GM12865 (cell line): ENCODE results near the gene TP63.

Experiments
- DNase-seq: peaks from one replicate; pipeline ENCODE4 v3.0.0; 2010; ENCODE audit warnings: low read depth
- H3K4me3 ChIP-seq: 2 replicates; pipeline ENCODE4 v1.5.1; 2011; ENCODE audit warnings: mild to moderate bottlenecking, low read depth, low read length, control low read depth
- TF ChIP-seq, protein P1 (sequence below): IDR thresholded peaks from 2 replicates; pipeline ENCODE4 v1.5.1; 2011; ENCODE audit warnings: low read length, control low read depth, low read depth, inconsistent platforms; ENCODE audit not compliant: insufficient read depth; ENCODE audit errors: missing control alignments

TP63 gene

DNA sequence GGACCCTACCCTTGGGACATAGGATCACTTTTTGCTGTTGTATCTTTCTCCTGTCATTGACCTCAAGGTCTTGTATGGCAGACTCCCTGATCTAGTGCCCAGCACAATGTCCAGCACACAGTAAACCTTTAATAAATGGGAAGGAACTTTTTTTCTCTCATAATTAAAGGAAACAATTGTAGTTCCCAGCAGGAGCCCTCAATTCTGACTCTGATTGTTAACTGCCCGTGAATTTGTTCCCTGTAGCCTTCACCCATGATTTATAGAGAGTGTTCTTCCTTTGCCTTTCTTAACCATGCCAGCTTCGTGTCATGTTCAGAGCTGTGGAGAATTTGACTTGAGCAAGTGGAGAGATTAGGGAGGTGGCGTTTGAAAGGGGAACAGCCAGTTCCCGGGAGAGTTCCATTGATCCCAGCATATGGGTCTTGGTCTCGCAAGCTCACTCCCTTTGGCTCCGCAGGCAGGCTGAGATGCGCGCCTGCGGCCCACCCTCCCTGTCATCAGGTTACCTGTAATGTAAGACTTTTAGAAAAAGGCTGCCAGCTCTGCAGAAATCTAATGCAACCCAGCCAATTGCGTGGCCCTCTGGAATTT lies 182.6 kb downstream of the TP63 start:
- no peak overlapping the region for H3K4me3 ChIP-seq
- no peak for DNase-seq
- TF ChIP-seq, protein P1, sequence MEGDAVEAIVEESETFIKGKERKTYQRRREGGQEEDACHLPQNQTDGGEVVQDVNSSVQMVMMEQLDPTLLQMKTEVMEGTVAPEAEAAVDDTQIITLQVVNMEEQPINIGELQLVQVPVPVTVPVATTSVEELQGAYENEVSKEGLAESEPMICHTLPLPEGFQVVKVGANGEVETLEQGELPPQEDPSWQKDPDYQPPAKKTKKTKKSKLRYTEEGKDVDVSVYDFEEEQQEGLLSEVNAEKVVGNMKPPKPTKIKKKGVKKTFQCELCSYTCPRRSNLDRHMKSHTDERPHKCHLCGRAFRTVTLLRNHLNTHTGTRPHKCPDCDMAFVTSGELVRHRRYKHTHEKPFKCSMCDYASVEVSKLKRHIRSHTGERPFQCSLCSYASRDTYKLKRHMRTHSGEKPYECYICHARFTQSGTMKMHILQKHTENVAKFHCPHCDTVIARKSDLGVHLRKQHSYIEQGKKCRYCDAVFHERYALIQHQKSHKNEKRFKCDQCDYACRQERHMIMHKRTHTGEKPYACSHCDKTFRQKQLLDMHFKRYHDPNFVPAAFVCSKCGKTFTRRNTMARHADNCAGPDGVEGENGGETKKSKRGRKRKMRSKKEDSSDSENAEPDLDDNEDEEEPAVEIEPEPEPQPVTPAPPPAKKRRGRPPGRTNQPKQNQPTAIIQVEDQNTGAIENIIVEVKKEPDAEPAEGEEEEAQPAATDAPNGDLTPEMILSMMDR = no peak

DNA sequence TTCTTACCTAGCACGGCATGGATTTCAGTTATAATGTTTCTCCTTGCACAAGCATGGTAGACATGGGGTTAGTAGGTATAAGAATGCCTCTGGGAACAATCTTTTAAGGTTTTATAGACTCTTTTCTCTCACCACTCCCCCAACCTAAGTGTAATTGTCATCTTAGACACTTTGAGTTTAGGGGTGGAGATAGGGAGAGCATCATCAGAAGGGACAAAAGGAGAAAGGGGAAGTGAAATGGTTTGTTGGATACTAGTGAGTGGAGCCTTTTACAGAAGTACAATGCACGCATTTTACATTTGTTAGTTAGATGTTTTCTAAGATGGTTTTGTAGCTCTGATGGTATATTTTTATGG lies 189.2 kb downstream of the TP63 start:
- DNase-seq = peak; percentile 40
- TF ChIP-seq, protein P1 = no peak

DNA sequence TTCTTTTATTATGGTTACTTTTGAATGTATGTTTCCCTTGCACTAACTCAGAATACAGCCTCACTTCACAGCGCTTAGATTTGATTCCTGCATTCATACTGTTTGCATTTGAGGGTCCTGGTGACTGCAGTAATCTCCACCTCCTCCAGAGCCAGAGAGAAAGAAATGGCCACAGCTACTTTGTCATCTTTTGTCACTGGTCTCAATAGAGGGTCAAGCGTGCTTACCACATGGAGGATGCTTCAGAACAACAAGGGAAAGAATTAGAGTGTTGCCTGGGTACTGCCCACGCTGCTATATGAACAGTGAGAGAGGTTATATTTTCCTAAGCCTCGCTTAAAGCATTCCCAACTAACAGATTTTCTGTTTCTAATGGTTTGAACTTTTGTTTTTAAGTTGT lies 190.1 kb downstream of the TP63 start:
- H3K4me3 ChIP-seq = no peak overlapping the region
- no peak for DNase-seq
- TF ChIP-seq, protein P1 = no peak

More for the DNA sequence above, 189.2 kb downstream of the TP63 start:
- H3K4me3 ChIP-seq = no peak overlapping the region

DNA sequence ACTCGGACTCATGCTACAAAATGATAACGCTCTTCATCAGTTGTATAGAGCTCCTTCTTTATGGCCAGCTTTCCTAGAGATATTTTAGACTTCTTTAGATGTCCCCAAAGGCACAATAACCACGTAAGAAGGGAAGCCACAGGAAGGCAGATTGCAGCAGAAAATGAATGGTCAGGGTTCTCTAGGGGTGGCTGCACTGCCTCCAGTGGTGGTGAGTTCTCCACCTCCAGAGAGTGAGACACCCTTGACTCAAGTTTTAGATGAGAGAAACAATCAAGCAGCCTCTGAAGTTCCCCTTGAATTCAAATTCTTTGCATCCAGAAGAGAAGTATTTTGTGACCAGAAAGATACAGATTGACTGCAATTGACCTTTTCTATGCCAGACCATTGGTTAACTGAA lies 191.5 kb downstream of the TP63 start:
- no peak overlapping the region for H3K4me3 ChIP-seq
- DNase-seq = no peak
- TF ChIP-seq, protein P1 = no peak

DNA sequence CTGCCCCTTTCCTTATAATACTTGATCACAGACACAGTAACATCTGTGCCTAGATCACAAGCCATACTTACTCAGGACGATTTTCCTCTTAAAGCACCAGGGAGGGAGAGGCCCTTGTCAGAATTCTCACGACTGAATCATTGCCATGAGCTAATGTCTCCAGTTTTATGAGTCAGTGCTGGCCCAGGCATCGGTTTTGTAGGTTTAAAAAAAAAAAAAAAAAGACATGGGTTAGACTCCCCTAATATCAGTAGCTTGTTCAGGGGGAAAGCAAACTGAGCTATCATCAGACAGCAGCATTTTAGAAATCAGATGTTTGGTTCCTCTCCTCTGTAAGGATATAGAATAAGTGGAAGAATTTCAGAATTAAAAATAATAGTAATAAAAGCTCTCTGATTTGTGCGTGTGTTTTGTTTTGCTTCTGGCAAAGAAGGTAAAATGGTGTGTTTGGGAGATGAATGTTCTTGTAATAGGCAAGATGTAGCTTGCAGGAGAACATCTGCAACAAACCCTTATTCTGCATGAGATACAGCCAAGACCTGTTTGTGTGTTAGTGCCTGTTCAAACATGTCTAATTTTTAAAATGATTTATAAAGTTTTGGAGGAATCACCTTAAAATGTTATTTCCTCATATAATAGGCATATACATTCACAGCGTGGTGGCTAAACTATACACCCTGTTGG lies 193.6 kb downstream of the TP63 start:
- DNase-seq = no peak
- TF ChIP-seq, protein P1 = no peak

DNA sequence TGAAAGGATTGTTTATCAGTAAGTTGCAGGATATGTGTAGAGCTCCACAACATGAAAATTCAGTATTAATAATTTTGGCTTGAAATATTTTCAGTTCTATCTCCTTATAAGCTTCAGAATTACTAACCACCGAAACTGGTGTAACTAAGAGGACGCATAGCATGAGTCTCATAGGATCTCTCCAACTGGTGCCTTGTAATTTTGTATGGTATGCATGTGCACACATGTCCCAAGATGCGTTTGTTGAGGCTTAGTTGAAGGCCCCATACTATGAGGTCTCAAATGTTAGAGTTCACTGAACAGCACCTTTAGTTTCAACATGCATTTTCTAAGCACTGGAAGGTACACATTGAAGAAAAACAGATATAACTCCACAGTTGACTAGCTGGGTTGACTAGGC lies 195.4 kb downstream of the TP63 start:
- H3K4me3 ChIP-seq = no peak overlapping the region
- TF ChIP-seq, protein P1 = no peak
- peak; percentile 10 for DNase-seq

More for the DNA sequence above, 193.6 kb downstream of the TP63 start:
- no peak overlapping the region for H3K4me3 ChIP-seq

DNA sequence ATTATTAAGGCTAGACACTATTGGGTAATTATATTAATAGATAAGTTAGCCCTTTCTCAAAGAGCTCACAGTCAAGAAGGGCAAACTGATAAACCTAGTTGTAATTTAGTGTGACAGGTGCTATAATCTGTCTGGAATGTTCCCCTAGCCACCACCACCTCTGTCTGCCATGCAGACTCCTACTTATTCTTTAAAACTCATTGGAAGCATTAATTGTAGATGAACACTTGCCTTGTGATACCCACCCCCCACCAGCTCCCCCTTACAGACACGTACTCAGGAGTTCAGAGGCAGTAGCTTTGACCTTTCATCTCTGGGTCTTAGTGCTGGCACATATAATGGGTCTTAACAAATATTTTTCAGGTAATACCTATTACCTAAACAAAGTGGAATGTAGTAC lies 195.9 kb downstream of the TP63 start:
- H3K4me3 ChIP-seq = no peak overlapping the region
- no peak for DNase-seq
- TF ChIP-seq, protein P1 = no peak
